Lung (tissue), 12 donors: Measurements from ENCODE around the gene ZNF611. TPM values are rescaled to one million over a fixed set of nuclear protein-coding genes. Genes with fewer than 3 reads are reported as not detected.
A peak's percentile ranks its signal among the peaks of the same experiment; 100 is the strongest.
"Not testable (repeated sequence)": the region's sequence is repeated elsewhere in the genome, so short reads cannot be mapped to it uniquely, and the experiment has no call there.

ENCODE experiments used
- ATAC-seq: fragments of 200-7000 bp; cut with Tn5 transposase; one replicate; pipeline ENCODE4 v1.9.1; 2020; ENCODE audit warnings: moderate number of reproducible peaks; ENCODE audit not compliant: insufficient read depth, low FRiP score
- DNase-seq, 3 donors: peaks; one replicate each; pipeline ENCODE4 v3.0.0-alpha.2; 2013 to 2017
- H3K27ac ChIP-seq, 2 donors: one replicate each; pipeline ENCODE4 v1.5.1; 2013; ENCODE audit warnings: mild to moderate bottlenecking in 2 of 2, moderate library complexity in 2 of 2, control low read depth in 1 of 2, inconsistent platforms in 1 of 2, low read depth in 1 of 2, low read length in 1 of 2
- H3K27me3 ChIP-seq, 3 donors: one replicate each; pipeline ENCODE4 v1.5.1; 2013; ENCODE audit warnings: low read length in 2 of 3; ENCODE audit not compliant: control insufficient read depth in 3 of 3, insufficient read depth in 3 of 3
- H3K36me3 ChIP-seq, 4 donors: one replicate each; pipeline ENCODE4 v1.5.1; 2013; ENCODE audit warnings: low read length in 4 of 4, mild to moderate bottlenecking in 1 of 4, moderate library complexity in 1 of 4; ENCODE audit not compliant: control insufficient read depth in 4 of 4, insufficient read depth in 4 of 4
- H3K4me1 ChIP-seq, 5 donors: one replicate each; pipeline ENCODE4 v1.5.1; 2013; ENCODE audit warnings: low read length in 5 of 5, mild to moderate bottlenecking in 2 of 5, moderate library complexity in 1 of 5; ENCODE audit not compliant: control insufficient read depth in 5 of 5, insufficient read depth in 5 of 5
- H3K4me3 ChIP-seq: one replicate; pipeline ENCODE4 v1.5.1; 2013; ENCODE audit warnings: mild to moderate bottlenecking, control low read depth, moderate library complexity
- H3K9ac ChIP-seq, 2 donors: one replicate each; pipeline ENCODE4 v1.5.1; 2013; ENCODE audit warnings: low read length in 2 of 2, control low read depth in 1 of 2; ENCODE audit not compliant: insufficient read depth in 1 of 2
- H3K9me3 ChIP-seq, 4 donors: one replicate each; pipeline ENCODE4 v1.5.1; 2013; ENCODE audit warnings: low read length in 3 of 4, mild to moderate bottlenecking in 1 of 4, moderate library complexity in 1 of 4; ENCODE audit not compliant: control insufficient read depth in 4 of 4, insufficient read depth in 3 of 4
- WGBS, 2 donors: extraction: QIAGEN DNeasy Blood & Tissue Kit; methylation state at CpG; one replicate each; pipeline ENCODE4 v1.1.7; 2013; 5-methylcytosine and 5-hydroxymethylcytosine counted together
- polyA plus RNA-seq, 2 donors: library from polyadenylated mRNA; stranded (reverse); fragments of 200-250 nt; gene quantifications; one replicate each; pipeline ENCODE4 v1.2.1, GENCODE V29; 2013
- total RNA-seq, 2 donors: library from RNA; depleted of rRNA in 1 of 2; stranded (reverse); fragments of >200 nt in 1 of 2; gene quantifications; one replicate each; pipeline ENCODE4 v1.2.1, GENCODE V29; 2014 to 2021
- TF ChIP-seq, protein P1 (sequence below): IDR thresholded peaks from 2 replicates; pipeline ENCODE4 v1.5.1; 2012; ENCODE audit warnings: mild to moderate bottlenecking; ENCODE audit errors: control extremely low read depth, extremely low read depth
- donor health status: control.
- donor health status: control.
- donor health status: Bipolar disorder and iron deficiency.
- donor health status: healthy.
- donor health status: DM: yes; HTN: yes; CAD: no.

Gene ZNF611
- total and polyA plus RNA-seq, 4 donors = 4.3 to 28.0 (median 13.2) TPM

DNA sequence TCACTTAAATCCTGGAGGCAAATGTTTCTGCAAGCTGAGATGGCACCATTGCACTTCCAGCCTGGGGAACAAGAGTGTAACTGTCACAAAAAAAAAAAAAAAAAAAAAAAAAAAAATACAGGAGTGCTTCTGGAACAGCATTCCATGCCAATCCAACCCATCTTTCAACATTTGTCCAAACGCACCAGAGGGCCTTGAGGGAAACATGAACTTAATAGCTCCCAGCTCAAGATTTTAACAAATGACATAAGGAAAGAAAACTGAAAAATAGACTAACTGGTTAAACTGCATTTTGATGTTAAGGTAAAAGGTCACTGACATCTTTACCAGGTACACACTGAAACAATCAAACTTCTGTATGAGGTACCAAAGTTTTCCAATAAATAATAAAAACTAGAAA lies 49.0 kb downstream of the ZNF611 start:
- H3K4me3 ChIP-seq = no peak overlapping the region
- H3K4me1 ChIP-seq = peaks cover 2 to 11% (median 5%) of the 10 kb centered on the region in 5 donors
- H3K27ac ChIP-seq = no peak overlapping the region
- 65 to 86% methylated on average over 1 of the region's 1 CpG for WGBS, 2 donors
- DNase-seq (peak in 1 of 3 donors; percentile 25), ATAC-seq (no peak)
- H3K9me3 ChIP-seq = peaks cover 0 to 6% (median 0%) of the 10 kb centered on the region in 4 donors
- no peaks in the 10 kb centered on the region for H3K36me3 ChIP-seq
- no peaks in the 10 kb centered on the region for H3K27me3 ChIP-seq
- no peak overlapping the region for H3K9ac ChIP-seq
- TF ChIP-seq, protein P1, sequence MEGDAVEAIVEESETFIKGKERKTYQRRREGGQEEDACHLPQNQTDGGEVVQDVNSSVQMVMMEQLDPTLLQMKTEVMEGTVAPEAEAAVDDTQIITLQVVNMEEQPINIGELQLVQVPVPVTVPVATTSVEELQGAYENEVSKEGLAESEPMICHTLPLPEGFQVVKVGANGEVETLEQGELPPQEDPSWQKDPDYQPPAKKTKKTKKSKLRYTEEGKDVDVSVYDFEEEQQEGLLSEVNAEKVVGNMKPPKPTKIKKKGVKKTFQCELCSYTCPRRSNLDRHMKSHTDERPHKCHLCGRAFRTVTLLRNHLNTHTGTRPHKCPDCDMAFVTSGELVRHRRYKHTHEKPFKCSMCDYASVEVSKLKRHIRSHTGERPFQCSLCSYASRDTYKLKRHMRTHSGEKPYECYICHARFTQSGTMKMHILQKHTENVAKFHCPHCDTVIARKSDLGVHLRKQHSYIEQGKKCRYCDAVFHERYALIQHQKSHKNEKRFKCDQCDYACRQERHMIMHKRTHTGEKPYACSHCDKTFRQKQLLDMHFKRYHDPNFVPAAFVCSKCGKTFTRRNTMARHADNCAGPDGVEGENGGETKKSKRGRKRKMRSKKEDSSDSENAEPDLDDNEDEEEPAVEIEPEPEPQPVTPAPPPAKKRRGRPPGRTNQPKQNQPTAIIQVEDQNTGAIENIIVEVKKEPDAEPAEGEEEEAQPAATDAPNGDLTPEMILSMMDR = no peak

DNA sequence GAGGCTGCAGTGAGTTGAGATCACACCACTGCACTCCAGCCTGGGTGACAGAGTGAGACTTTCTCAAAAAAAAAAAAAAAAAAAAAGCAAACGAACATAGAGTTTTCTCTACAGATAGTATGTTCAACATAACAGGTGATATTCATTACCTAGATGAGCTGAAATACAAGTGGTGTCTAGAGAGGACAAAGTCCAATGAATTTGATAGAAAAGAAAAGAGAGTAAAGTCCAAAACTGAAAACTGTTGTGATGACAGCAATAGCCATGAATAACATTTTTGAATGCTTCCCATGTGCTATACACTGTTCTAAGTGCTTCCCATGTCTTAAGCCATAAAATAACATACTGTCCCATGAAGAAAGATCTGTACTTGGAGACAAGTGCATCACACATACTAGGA lies 53.6 kb downstream of the ZNF611 start:
- not testable (repeated sequence) for H3K4me1 ChIP-seq, H3K4me3 ChIP-seq, H3K27me3 ChIP-seq, H3K9ac ChIP-seq, DNase-seq, H3K36me3 ChIP-seq, H3K9me3 ChIP-seq, ATAC-seq, H3K27ac ChIP-seq
- 76 to 85% methylated on average over 1 of the region's 1 CpG for WGBS, 2 donors

DNA sequence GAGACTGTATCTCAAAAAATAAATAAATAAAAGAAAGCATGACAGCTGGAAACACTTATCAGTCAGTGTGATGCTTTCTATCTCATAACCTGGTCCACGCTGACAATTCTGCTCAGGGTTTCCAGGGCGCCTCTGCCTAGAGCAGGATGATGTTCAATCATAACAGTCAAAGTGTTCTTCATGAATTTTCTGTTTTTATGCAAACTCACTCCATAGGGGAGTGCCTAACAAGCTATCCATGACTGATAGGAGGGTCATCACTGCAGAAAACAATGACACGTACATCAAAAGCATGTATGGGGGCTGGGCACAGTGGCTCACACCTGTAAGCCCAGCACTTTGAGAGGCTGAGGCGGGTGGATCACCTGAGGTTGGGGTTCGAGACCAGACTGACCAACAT lies 55.2 kb downstream of the ZNF611 start:
- DNase-seq (no peak), ATAC-seq (no peak)
- peaks cover 0 to 9% (median 0%) of the 10 kb centered on the region in 4 donors for H3K9me3 ChIP-seq
- no peak overlapping the region for H3K27ac ChIP-seq
- H3K36me3 ChIP-seq = no peaks in the 10 kb centered on the region
- H3K9ac ChIP-seq = no peak overlapping the region
- H3K4me1 ChIP-seq = no peaks in the 10 kb centered on the region
- H3K4me3 ChIP-seq = no peak overlapping the region
- TF ChIP-seq, protein P1 = no peak
- 93 to 94% methylated on average over 5 of the region's 5 CpGs for WGBS, 2 donors
- H3K27me3 ChIP-seq = no peaks in the 10 kb centered on the region

DNA sequence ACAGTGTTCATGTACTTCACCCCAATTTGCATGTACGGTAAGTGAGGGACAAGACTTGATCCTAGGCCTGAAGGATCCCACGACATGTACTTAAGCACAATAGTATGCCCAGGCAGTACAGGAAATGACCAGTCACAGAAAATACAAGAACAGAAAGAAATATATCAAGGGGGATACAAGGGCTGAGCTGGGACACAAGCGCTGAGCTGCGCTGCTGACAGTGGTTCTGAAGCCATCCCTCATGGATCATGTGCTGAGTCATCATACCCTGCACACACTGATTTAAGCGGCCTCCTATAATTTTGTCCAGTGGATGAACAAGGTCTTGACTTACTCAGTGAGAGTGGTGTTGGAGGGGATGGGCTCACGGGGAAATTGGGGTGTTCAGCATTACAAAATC lies 59.6 kb downstream of the ZNF611 start:
- 87 to 89% methylated on average over 6 of the region's 6 CpGs for WGBS, 2 donors
- DNase-seq, H3K9ac ChIP-seq, H3K4me3 ChIP-seq, H3K36me3 ChIP-seq, H3K27ac ChIP-seq, H3K4me1 ChIP-seq, ATAC-seq, H3K27me3 ChIP-seq, H3K9me3 ChIP-seq: not testable (repeated sequence)
